Stimulated activated CD4-positive, alpha-beta T cell treated with anti-CD3 and anti-CD28 coated beads, Interleukin-15, amount 100 ng/mL, for 24 hours (primary cell): ENCODE measurements around the gene TMEM163.
"Not testable (repeated sequence)": the region's sequence is repeated elsewhere in the genome, so short reads cannot be mapped to it uniquely, and the experiment has no call there.

Experiments
- DNase-seq: peaks from one replicate; pipeline ENCODE4 v3.0.0-alpha.2; 2020

The TMEM163 gene

DNA sequence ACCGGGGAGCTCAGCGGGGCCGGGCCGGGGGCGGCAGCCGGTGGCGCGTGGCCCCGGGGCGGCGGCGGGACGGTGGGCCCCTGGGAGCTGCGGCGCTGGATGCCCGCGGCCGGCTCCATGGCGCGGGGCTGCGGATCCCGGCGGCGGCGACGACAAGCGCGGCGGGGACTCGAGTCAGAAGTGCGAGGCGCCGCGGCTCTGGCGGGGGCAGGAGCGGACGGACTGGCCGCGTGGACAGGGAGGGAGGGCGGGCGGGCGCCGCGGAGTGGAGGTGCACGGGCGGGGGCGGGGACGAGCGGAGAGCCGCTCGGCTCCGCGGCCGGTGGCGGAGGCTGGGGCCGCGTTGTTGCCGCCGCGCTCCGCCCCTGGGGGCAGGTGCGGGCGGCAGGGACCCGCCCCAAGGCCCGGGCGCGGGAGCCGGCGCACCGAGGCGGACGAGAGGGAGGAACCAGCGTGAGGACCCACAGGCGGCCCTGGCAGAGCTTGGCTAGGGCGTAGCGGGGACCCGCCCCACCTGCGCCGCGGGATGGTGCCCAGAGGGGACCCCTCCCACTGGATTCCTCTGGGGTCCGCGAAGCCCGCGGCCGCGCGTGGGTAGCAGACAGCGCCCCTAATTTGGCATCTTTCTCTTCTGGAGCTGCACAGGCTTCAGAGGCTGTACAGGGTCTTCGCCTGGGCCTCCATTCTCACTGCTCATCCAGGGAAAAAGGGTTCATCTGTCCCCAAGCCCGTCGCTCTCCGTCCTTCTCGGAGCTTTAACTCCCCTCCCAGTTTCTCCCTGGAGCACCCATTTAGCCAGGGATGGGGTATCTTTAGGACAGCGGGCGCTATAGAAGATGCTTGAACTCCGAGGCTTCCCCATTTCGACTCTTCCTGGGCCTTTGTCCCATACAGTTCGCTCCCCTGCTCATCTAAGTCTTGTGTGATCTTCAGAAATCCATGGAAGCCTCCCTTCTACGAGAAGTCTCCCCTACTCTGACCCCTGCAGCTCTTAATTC is at the start of gene TMEM163:
TSS of gene TMEM163 (minus strand) at position 184 of the 998 bp plus-strand sequence.
- DNase-seq = peak; percentile 50

- no peak for DNase-seq
These were observed 47.8 kb upstream of the TMEM163 start for GRCh38 chr2:134766583-134766982.

DNA sequence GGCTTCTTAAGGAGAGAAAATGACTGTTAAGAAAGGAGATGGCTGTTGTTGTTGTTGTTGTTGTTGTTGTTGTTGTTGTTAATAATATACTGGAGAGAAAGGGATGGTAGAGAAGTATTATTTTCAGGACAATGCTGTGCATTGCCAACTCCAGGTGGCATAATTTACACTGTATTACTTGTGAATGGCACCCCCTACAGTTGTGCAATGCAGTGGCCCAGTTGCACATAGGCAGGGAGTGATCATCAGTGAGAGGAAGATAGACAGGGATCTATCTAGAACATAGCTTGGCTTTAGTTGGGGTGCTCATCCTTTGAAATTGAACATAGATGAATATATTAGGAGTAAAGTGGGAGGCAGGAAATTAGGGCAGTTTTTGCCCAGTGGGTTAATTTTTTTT is 47.2 kb upstream of the TMEM163 start:
- DNase-seq = no peak

GRCh38 chr2:134764164-134764563 is 45.4 kb upstream of the TMEM163 start:
- no peak for DNase-seq

GRCh38 chr2:134763164-134763710 is 44.4 kb upstream of the TMEM163 start:
- DNase-seq = no peak

- no peak for DNase-seq
These were observed 43.7 kb upstream of the TMEM163 start for GRCh38 chr2:134762508-134762907.

DNA sequence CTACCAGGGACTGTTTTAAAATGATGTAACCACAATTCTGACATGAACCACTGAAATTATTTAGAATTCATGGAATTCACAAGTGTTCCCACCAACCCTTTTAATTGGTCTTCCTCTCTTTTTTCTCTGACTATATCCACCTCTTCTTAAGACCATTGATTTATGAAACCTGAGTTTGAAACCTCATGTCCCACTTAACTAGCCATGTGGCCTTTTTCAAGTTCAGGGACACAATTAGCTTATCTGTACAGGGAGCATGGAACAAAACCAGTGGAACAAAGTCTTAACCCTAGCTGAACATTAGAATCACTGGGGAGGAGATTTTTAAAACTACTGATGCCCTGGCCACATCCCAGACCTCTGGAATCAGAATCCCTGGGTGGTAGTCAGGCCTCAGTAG is 41.6 kb upstream of the TMEM163 start:
- no peak for DNase-seq

DNA sequence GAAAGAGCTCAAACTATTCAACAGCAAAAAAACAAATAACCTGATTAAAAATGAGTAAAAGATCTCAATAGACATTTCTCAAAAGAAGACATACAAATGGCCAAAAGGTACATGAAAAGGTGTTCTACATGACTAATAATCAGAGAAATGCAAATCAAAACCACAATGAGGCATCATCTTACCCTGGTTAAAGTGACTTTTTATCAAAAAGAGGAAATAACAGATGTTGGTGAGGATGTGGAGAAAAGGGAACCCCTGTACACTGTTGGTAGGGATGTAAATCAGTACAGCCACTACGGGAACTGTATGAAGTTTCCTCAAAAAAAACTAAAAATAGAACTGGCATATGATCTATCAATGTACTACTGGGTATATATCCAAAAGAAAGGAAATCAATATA is 39.8 kb upstream of the TMEM163 start:
- DNase-seq = no peak

GRCh38 chr2:134751981-134752380 is 33.2 kb upstream of the TMEM163 start:
- not testable (repeated sequence) for DNase-seq

- no peak for DNase-seq
These were observed 26.7 kb upstream of the TMEM163 start for GRCh38 chr2:134745546-134745945.

DNA sequence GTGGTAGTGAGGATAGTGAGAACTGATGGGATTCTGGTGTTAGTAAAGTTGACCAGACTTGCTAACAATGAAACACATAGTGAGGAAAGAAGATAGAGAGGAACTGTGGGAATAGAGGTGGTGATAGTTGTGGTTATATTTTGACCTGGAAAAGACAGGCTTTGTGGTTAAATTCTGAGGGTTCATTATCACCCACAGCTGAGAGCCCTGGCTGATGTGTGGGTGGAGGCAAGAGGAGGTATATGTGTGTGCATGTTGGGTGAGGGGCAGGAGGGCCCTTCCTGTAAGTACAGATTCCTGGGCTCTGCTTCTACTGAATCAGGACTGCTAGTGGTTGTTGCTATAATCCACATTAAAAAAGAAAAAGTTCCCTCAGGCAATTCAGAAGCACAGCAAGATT is 26.2 kb upstream of the TMEM163 start:
- peak; percentile 6 for DNase-seq

DNA sequence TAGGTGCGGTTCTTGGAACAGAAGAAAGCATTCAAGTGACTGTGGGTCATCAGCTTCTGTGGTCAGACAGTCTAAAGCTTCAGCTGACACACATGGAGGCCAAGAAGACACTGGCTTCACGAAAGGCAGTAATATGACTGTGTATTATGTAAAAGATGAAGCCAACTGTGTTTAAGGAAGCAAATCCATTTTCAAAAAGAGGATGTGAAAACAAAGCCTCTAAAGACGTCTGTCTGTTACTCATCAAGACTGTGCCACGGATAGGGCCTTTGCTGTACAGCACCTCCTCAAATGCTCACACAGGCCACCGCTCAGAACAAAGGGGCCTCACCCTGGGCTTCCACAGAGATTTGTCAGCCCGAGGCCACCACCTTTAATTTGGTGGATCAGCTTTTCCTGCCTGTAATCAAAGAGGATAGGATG is 21.1 kb upstream of the TMEM163 start:
- DNase-seq = no peak

- no peak for DNase-seq
These were observed 20.6 kb upstream of the TMEM163 start for GRCh38 chr2:134739236-134739878.

- DNase-seq = no peak
These were observed 19.5 kb upstream of the TMEM163 start for GRCh38 chr2:134738141-134738870.

DNA sequence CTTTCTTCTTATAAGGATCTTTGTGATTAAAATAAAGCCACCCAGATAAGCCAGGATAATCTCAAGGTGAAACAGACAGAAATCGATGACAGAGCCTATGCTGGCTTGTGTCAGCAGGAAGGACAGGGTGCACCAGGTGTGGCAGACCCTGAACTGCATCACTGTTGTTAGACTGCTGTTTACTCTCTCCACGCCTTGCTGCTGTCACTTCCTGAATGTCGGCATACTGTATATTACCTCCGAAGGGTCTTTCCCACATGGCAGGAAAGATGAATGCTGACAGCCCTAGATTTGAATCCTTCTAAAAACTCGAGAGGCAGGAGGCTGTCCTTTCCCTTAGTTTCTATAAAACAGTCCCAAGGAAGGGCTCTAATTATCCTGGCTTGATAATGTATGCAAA is 18.9 kb upstream of the TMEM163 start:
- DNase-seq = no peak

DNA sequence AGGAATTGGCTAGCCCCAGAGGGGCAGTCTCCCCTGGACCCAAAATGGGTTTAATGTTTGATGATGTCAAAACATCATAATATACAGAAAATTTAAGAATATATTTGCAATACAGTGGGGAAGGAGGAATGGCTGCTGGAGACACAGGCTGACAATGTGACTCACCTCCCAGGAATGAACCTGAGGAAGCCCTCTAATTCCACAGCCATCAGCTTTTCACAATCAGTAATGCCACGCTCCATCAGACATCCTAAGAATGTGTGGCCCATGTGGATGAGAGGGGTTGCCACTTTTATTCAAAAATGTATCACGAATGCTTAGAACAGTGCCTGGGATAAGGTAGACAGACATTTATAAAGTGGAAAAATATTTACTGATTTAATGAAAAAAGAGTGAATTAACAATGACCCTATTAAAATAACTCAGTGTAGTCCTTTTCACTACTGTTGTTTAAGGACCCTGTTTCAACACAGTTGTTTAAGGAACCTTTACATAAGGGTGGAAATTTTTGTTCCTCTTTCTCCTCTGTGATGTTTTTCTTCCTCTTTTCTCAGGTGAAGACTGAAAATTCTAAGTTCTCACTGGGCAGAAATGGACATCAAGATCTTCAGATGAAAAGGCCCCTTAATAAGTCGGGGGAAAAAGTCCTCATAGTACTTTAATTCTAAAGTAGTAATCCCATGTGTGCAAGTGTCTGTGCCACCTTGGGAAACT is 17.5 kb upstream of the TMEM163 start:
- no peak for DNase-seq

GRCh38 chr2:134728163-134728562 is 9.4 kb upstream of the TMEM163 start:
- no peak for DNase-seq

GRCh38 chr2:134727385-134727784 is 8.6 kb upstream of the TMEM163 start:
- no peak for DNase-seq

DNA sequence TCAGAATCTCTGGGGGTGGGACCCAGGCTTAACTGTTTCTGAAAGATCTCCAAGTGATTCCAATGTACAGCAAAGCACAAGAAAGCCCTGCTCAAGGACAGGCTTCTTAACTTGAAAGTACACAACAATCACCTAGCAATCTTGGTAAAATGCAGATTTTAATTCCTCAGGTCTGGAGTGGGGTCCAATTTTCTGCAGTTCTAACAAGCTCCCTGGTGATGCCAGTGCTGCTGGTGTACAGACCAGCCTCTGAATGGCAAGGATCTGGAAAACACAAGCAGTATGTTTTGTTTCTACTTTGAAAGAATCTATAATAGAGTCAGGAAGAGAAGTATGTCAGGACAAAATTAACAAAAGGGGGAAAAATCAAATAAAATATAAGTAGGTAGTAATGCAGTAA is 7.8 kb upstream of the TMEM163 start:
- DNase-seq = no peak

DNA sequence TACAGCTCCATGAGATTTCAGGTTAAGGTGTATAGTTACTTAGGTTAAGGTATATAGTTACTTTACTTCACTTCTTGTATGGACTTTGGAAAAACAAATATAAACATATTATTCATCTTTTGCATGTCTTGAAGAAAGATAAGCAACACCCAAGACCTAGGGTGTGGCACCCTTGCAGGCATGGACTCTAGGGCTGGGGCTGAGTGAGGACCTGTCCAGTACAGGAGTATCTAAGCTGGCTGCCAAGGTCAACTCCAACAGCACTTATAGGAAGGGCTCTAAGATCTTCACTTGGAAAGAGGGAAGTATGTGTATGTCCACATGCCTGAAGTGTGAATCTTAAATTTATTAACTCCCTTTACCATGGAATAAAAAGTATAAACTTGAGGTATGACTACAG is 7.1 kb upstream of the TMEM163 start:
- no peak for DNase-seq

- no peak for DNase-seq
These were observed 5.5 kb upstream of the TMEM163 start for GRCh38 chr2:134724341-134724740.

- DNase-seq = not testable (repeated sequence)
These were observed 4.9 kb upstream of the TMEM163 start for GRCh38 chr2:134723742-134724141.
